ENCODE data around the gene ZMYND11. TPM values are rescaled to one million over a fixed set of nuclear protein-coding genes. Genes with fewer than 3 reads are reported as not detected.

Gene ZMYND11
- total and polyA plus RNA-seq, 2 of the 8 experiments (the other 6 are each of a cell fraction or from before 2014, with no cell fraction given): 7.5 to 26.6 TPM

DNA sequence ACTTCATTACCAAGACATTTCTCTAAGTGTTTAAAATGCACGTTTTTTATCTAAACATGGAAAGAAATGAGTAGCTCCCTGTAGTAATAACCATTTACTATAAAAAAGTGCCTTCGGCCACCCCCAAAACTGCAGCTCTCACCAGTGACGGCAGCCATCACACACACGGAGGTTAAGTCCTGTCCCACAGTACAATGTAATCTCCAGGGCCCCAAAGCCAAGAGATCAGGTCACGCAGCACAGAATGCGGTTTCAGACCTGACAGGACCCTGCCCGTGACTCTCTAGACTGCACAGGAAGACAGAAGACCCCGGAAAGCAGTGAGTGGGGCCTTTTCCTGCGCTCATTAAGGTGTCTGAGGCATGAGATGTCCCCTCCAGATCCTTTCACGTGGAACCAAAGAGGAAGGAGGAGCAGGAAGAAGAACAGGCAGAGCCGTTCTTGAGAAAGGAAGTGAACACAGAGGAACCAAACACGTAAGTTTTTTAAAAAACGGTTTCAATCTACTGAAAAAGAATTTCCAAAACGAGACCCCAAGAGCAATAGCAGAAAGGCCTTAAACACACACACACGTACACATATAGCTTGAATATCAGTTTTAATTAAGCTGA lies 125.7 kb downstream of the ZMYND11 start:
- H3K27me3 ChIP-seq (replicated peaks in 1 of 4; ENCODE audit: control insufficient read depth in 3 of 4, extremely low read depth in 1 of 4, insufficient read depth in 3 of 4, low read length in 3 of 4): no peaks in the 10 kb centered on the region
- no peak overlapping the region for H2BK120ac ChIP-seq (replicated peaks; ENCODE audit: low read depth, low read length)
- ChIA-PET POLR2A (ENCODE audit: partially characterized antibody) (no interaction called here), CTCF (ENCODE audit: partially characterized antibody) (interaction anchor here (1.0 kb wide), 1 partner anchor 19 kb away, joined by 3 read pairs; no protein-coding TSS in a partner anchor)
- no peaks in the 10 kb centered on the region for H3K4me1 ChIP-seq (replicated peaks in 1 of 4; ENCODE audit: control insufficient read depth in 3 of 4, insufficient read depth in 4 of 4, low read length in 3 of 4)
- no peak overlapping the region for H3K4me3 ChIP-seq (ENCODE audit: extremely low read depth in 1 of 4, insufficient read depth in 2 of 4, low read depth in 3 of 4, low read length in 4 of 4)
- H4K5ac ChIP-seq (ENCODE audit: insufficient read length, low read depth, low read length): no peak overlapping the region
- no peaks in the 10 kb centered on the region for H4K20me1 ChIP-seq (replicated peaks in 1 of 2; ENCODE audit: control insufficient read depth in 1 of 2, insufficient read depth in 2 of 2, low read length in 2 of 2)
- H3K14ac ChIP-seq (ENCODE audit: insufficient read length): no peak overlapping the region
- H2BK20ac ChIP-seq (ENCODE audit: low read length): no peak overlapping the region
- H3K9ac ChIP-seq (replicated peaks in 1 of 4; ENCODE audit: extremely low read depth in 1 of 4, low read depth in 3 of 4, low read length in 3 of 4): no peak overlapping the region
- H3K79me2 ChIP-seq (ENCODE audit: control insufficient read depth in 1 of 2, insufficient read depth in 2 of 2, low read length in 2 of 2): no peaks in the 10 kb centered on the region
- H3K56ac ChIP-seq (replicated peaks; ENCODE audit: insufficient read length, low read depth, low read length): no peak overlapping the region
- H3K79me1 ChIP-seq (ENCODE audit: low read depth, low read length): no peaks in the 10 kb centered on the region
- no peaks in the 10 kb centered on the region for H3K9me3 ChIP-seq (ENCODE audit: insufficient read depth in 2 of 2, low read depth in 1 of 2, low read length in 1 of 2)
- H3K36me3 ChIP-seq (ENCODE audit: control insufficient read depth in 2 of 4, insufficient read depth in 4 of 4, low read length in 3 of 4): no peaks in the 10 kb centered on the region
- no peak overlapping the region for H2BK12ac ChIP-seq (ENCODE audit: low read depth, low read length)
- H3K18ac ChIP-seq (ENCODE audit: extremely low read depth, low read length): no peak overlapping the region
- no peak overlapping the region for H4K91ac ChIP-seq (replicated peaks; ENCODE audit: insufficient read length, low read length)
- no peak overlapping the region for H3K23ac ChIP-seq (ENCODE audit: insufficient read length)
- no peak for DNase-seq (ENCODE audit: low read depth in 1 of 2, low spot score in 2 of 2)
- no peak overlapping the region for H2AFZ ChIP-seq (ENCODE audit: low read length)
- H3K4me2 ChIP-seq (ENCODE audit: insufficient read depth in 1 of 2, low read depth in 2 of 2, low read length in 2 of 2): no peak overlapping the region
- H2BK5ac ChIP-seq (ENCODE audit: low read depth, low read length): no peak overlapping the region
- H2BK15ac ChIP-seq (ENCODE audit: low read length): no peak overlapping the region
- no peak overlapping the region for H3K4ac ChIP-seq (replicated peaks; ENCODE audit: insufficient read length, low read depth, low read length)
- H2AK5ac ChIP-seq (ENCODE audit: low read depth, low read length): no peak overlapping the region
- no peak for FAIRE-seq
- H4K8ac ChIP-seq (ENCODE audit: extremely low read depth, insufficient read depth, low read length): no peak overlapping the region
- 91% methylated on average over 15 of the region's 15 CpGs; no CpG with 5 or more reads in 1 of the 2 experiments for whole genome bisulfite sequencing, 2 experiments (ENCODE audit: extremely low coverage in 1 of 2, insufficient coverage in 1 of 2, insufficient read length in 1 of 2, insufficient replicate concordance in 2 of 2, low coverage in 1 of 2, low lambda C conversion rate in 2 of 2, missing lambda C conversion rate in 1 of 2)
- H3K23me2 ChIP-seq (ENCODE audit: low read depth, low read length): no peaks in the 10 kb centered on the region
- TF ChIP-seq TEAD4 (IDR thresholded peaks at IDR 0.05; ENCODE audit: low read depth, low read length): no peak
- no peak for TF ChIP-seq SIX5 (IDR thresholded peaks at IDR 0.05; ENCODE audit: low read depth, low read length)
- TF ChIP-seq FOSL1 (IDR thresholded peaks at IDR 0.05; ENCODE audit: insufficient read depth, low read depth, low read length): no peak
- TF ChIP-seq JUN (IDR thresholded peaks at IDR 0.05; ENCODE audit: low read depth, low read length): no peak
- TF ChIP-seq BCL11A (IDR thresholded peaks at IDR 0.05; ENCODE audit: low read depth in 2 of 2, low read length in 2 of 2): no peak
- no peak for TF ChIP-seq TCF12 (IDR thresholded peaks at IDR 0.05; ENCODE audit: low read depth, low read length)
- no peak for TF ChIP-seq ASH2L (IDR thresholded peaks at IDR 0.05; ENCODE audit: low read length)
- TF ChIP-seq GABPA (IDR thresholded peaks at IDR 0.05; ENCODE audit: borderline replicate concordance, insufficient read depth, low read length): no peak
- no peak for TF ChIP-seq POU5F1 (IDR thresholded peaks at IDR 0.05; ENCODE audit: low read depth, low read length)
- TF ChIP-seq SP2 (IDR thresholded peaks at IDR 0.05; ENCODE audit: low read length): no peak
- TF ChIP-seq HDAC2 (IDR thresholded peaks at IDR 0.05; ENCODE audit: borderline replicate concordance in 1 of 2, low read depth in 2 of 2, low read length in 2 of 2): no peak
- no peak for TF ChIP-seq RFX5 (IDR thresholded peaks at IDR 0.05; ENCODE audit: borderline replicate concordance, low read depth, low read length)
- TF ChIP-seq TAF1 (IDR thresholded peaks at IDR 0.05; ENCODE audit: low read depth, low read length): no peak
- no peak overlapping the region for H3K27ac ChIP-seq (ENCODE audit: low read depth, low read length)
